K562 (cell line): Measurements from ENCODE around the gene SLC39A11. TPM values are rescaled to one million over a fixed set of nuclear protein-coding genes. Genes with fewer than 3 reads are reported as not detected.

Source experiments
- ASH1L ChIP-seq: fragments of 450-650 bp; IDR thresholded peaks from 2 replicates; pipeline ENCODE4 v1.6.1; 2018; ENCODE audit warnings: borderline replicate concordance, mild to moderate bottlenecking, low read depth; ENCODE audit not compliant: partially characterized antibody
- BHLHE40 ChIP-seq: IDR thresholded peaks from 2 replicates; pipeline ENCODE4 v1.6.1; 2011; ENCODE audit warnings: low read length, improper control_type of control experiment
- CBX1 ChIP-seq: sonication (generic); IDR thresholded peaks from 2 replicates; pipeline ENCODE4 v1.6.1; 2016; ENCODE audit warnings: antibody characterized with exemption, low read depth, mild to moderate bottlenecking
- JUNB ChIP-seq: fragments of 450-650 bp; formaldehyde crosslinking; conservative IDR thresholded peaks from 2 replicates; pipeline ENCODE4 v1.4.0; 2020; ENCODE audit warnings: mild to moderate bottlenecking
- MCM2 ChIP-seq: fragments of 450-650 bp; IDR thresholded peaks from 2 replicates; pipeline ENCODE4 v1.6.1; 2017; ENCODE audit warnings: low read depth, mild to moderate bottlenecking
- MLLT1 ChIP-seq, 2 experiments: fragments of 450-650 bp; IDR thresholded peaks; 2 replicates each; pipeline ENCODE4 v1.6.1; 2016
- NKRF ChIP-seq: fragments of 450-650 bp; IDR thresholded peaks from 2 replicates; pipeline ENCODE4 v1.6.1; 2016; ENCODE audit warnings: borderline replicate concordance
- PPARD ChIP-seq: fragments of 250-450 bp; sonication (Bioruptor Pico); IDR thresholded peaks from 2 replicates; pipeline ENCODE4 v1.8.0; 2022; ENCODE audit warnings: inconsistent platforms, mild to moderate bottlenecking, moderate library complexity
- RBM22 ChIP-seq: fragments of 200-400 bp; formaldehyde crosslinking; IDR thresholded peaks from 2 replicates; pipeline ENCODE4 v1.6.1; 2018; ENCODE audit warnings: low read length, low read depth; ENCODE audit not compliant: poor library complexity, severe bottlenecking
- SIN3B ChIP-seq: fragments of 450-650 bp; IDR thresholded peaks from 2 replicates; pipeline ENCODE4 v1.6.1; 2017; ENCODE audit warnings: low read depth, mild to moderate bottlenecking, moderate library complexity
- TEAD2 ChIP-seq: fragments of 450-650 bp; IDR thresholded peaks from 2 replicates; pipeline ENCODE4 v1.6.1; 2016; ENCODE audit warnings: missing genetic modification characterization, control low read depth, missing compliant biosample characterization
- TFE3 ChIP-seq: fragments of 450-650 bp; formaldehyde crosslinking; IDR thresholded peaks from 2 replicates; pipeline ENCODE4 v1.4.0; 2020; ENCODE audit warnings: mild to moderate bottlenecking, mixed read lengths
- YBX1 ChIP-seq: fragments of 450-650 bp; IDR thresholded peaks from 2 replicates; pipeline ENCODE4 v1.7.1; 2016; ENCODE audit warnings: mild to moderate bottlenecking
- YY1 ChIP-seq, 3 experiments: IDR thresholded peaks; 2 replicates each; pipeline ENCODE4 v1.6.1; 2011; ENCODE audit warnings: low read length in 2 of 3, mild to moderate bottlenecking in 2 of 3, moderate library complexity in 2 of 3, borderline replicate concordance in 1 of 3, control low read depth in 1 of 3, low read depth in 1 of 3; ENCODE audit not compliant: insufficient read depth in 3 of 3, insufficient replicate concordance in 2 of 3, control insufficient read depth in 1 of 3, insufficient read length in 1 of 3; ENCODE audit errors: extremely low read depth in 1 of 3
- ZNF324 ChIP-seq: fragments of 250-450 bp; sonication (Bioruptor Pico); IDR thresholded peaks from 2 replicates; pipeline ENCODE4 v1.4.0; 2020; ENCODE audit warnings: mild to moderate bottlenecking
- polyA plus RNA-seq, 8 experiments: library from polyadenylated mRNA; depleted of rRNA in 4 of 8; stranded (reverse) in 5 of 8; unstranded in 3 of 8; fragments of >200 nt; fragmentation: Nextera tagmentation in 2 of 8; fragmentation: Illumina TruSeq in 1 of 8; extraction: Ambion mirVana in 2 of 8; extraction: Trizol in 1 of 8; gene quantifications; 2 replicates each; pipeline versions ENCODE4 v1.2.1 to v1.2.3, GENCODE V29; 2011 to 2014; ENCODE audit warnings: inconsistent platforms in 1 of 8, missing spikeins in 1 of 8
- total RNA-seq, 7 experiments: library from RNA; depleted of rRNA in 6 of 7; stranded (reverse); fragments of >200 nt in 6 of 7; fragmentation: Illumina TruSeq in 2 of 7; extraction: Trizol in 2 of 7; gene quantifications; 2 replicates each; pipeline versions ENCODE4 v1.2.1 to v1.2.3, GENCODE V29; 2011 to 2021; ENCODE audit warnings: low replicate concordance in 1 of 7
- TF ChIP-seq, protein P1 (sequence below): fragments of 250-450 bp; sonication (Bioruptor Pico); IDR thresholded peaks from 2 replicates; pipeline ENCODE4 v1.5.1; 2021; ENCODE audit warnings: mild to moderate bottlenecking
- TF ChIP-seq, protein P2 (sequence below): sonication (generic); formaldehyde crosslinking; IDR thresholded peaks from 2 replicates; pipeline ENCODE4 v1.8.1; 2022; ENCODE audit warnings: missing genetic modification reagents
- TF ChIP-seq, protein P3 (sequence below): fragments of 450-650 bp; formaldehyde crosslinking; IDR thresholded peaks from 2 replicates; pipeline ENCODE4 v1.4.0; 2020; ENCODE audit warnings: mild to moderate bottlenecking

The SLC39A11 gene
- total and polyA plus RNA-seq, 9 of the 15 experiments (the other 6 are each of a cell fraction or from before 2014, with no cell fraction given) = 10.5 to 26.4 (median 13.4) TPM

DNA sequence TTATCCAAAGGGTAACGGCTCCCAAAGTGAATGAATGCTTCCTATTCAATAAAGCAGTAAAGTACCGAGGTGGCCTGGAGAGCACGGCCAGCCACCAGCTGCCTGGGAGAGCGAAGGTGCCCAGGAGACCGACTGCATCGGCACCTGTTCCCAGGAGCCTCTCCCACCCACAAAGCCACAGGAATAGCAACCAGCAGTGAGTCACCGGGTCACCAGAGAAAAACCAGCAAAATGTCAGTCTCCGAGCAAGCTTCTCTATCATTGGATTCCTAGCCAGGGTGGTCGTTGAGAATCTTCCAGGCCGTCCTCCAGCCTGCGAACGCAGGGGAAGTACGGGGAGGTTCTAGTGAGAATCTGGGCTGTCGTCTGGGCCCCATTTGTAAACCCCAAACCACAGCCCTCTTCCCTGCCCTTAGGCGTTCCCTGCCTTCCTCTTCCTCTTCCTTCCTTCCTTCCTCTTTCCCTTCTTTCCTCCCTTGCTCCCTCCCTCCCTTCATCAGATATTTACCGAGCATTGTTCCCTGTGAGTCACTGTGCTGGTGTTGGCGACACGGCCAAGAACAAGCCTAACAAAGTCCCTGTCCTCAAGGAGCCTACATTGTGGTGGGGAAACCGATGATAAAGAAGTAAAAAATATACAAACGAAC lies 114.6 kb downstream of the SLC39A11 start (continued):
- TF ChIP-seq TFE3 (CRISPR knock-in tag) (no peak), SIN3B (no peak), CBX1 (no peak), JUNB (CRISPR knock-in tag) (no peak), RBM22 (no peak), PPARD (no peak), MLLT1 (IDR thresholded peaks at IDR 0.05) (peak in 1 of 2 experiments; percentile 62; a peak in 1 of 4 replicates), YBX1 (no peak), ASH1L (no peak), YY1 (IDR thresholded peaks at IDR 0.05; ENCODE audit: borderline replicate concordance in 1 of 3, control insufficient read depth in 1 of 3, extremely low read depth in 1 of 3, insufficient read depth in 3 of 3, insufficient read length in 1 of 3, insufficient replicate concordance in 2 of 3, low read depth in 1 of 3, low read length in 2 of 3) (peak in 1 of 3 experiments; percentile 7), MCM2 (no peak), TEAD2 (tag) (no peak), BHLHE40 (no peak), NKRF (no peak), ZNF324 (CRISPR knock-in tag) (no peak)
- TF ChIP-seq, protein P1, sequence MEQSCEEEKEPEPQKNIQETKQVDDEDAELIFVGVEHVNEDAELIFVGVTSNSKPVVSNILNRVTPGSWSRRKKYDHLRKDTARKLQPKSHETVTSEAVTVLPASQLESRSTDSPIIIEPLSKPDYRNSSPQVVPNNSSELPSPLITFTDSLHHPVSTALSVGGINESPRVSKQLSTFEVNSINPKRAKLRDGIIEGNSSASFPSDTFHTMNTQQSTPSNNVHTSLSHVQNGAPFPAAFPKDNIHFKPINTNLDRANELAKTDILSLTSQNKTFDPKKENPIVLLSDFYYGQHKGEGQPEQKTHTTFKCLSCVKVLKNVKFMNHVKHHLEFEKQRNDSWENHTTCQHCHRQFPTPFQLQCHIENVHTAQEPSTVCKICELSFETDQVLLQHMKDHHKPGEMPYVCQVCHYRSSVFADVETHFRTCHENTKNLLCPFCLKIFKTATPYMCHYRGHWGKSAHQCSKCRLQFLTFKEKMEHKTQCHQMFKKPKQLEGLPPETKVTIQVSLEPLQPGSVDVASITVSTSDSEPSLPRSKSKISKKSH (CRISPR knock-in tag) = no peak
- TF ChIP-seq, protein P2, sequence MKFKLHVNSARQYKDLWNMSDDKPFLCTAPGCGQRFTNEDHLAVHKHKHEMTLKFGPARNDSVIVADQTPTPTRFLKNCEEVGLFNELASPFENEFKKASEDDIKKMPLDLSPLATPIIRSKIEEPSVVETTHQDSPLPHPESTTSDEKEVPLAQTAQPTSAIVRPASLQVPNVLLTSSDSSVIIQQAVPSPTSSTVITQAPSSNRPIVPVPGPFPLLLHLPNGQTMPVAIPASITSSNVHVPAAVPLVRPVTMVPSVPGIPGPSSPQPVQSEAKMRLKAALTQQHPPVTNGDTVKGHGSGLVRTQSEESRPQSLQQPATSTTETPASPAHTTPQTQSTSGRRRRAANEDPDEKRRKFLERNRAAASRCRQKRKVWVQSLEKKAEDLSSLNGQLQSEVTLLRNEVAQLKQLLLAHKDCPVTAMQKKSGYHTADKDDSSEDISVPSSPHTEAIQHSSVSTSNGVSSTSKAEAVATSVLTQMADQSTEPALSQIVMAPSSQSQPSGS (CRISPR knock-in tag) = no peak
- TF ChIP-seq, protein P3, sequence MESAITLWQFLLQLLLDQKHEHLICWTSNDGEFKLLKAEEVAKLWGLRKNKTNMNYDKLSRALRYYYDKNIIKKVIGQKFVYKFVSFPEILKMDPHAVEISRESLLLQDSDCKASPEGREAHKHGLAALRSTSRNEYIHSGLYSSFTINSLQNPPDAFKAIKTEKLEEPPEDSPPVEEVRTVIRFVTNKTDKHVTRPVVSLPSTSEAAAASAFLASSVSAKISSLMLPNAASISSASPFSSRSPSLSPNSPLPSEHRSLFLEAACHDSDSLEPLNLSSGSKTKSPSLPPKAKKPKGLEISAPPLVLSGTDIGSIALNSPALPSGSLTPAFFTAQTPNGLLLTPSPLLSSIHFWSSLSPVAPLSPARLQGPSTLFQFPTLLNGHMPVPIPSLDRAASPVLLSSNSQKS = no peak
